Panc1 (cell line): ENCODE data around the gene TAF6. TPM values are rescaled to one million over a fixed set of nuclear protein-coding genes. Genes with fewer than 3 reads are reported as not detected.

Experiments
- ATAC-seq: fragments of 200-7000 bp; cut with Tn5 transposase; 2 replicates; pipeline ENCODE4 v1.9.1; 2020; ENCODE audit warnings: mild to moderate bottlenecking, moderate library complexity
- BruUV-seq: library from RNA; stranded (reverse); fragments of 400-500 nt; replicated peaks from 2 replicates; lab custom pipeline; 2021; lab: Mats Ljungman, UMichigan
- CTCF ChIA-PET: fragments of 300-600 bp; sonication (Branson Sonifier 250); formaldehyde crosslinking; loops from one replicate; lab custom pipeline; 2022; ENCODE audit warnings: antibody characterized with exemption; lab: Charles Lee
- POLR2A ChIA-PET: fragments of 300-600 bp; sonication (Branson Sonifier 250); formaldehyde crosslinking; loops from one replicate; lab custom pipeline; 2022; ENCODE audit warnings: antibody characterized with exemption; lab: Charles Lee
- DNase-seq: peaks from one replicate; pipeline ENCODE4 v3.0.0-alpha.2; 2010; ENCODE audit warnings: low read depth, low spot score
- H3K27ac ChIP-seq: 2 replicates; pipeline ENCODE4 v1.5.1; 2011; ENCODE audit warnings: mild to moderate bottlenecking, low read length, inconsistent platforms
- H3K27me3 ChIP-seq: fragments of 200-500 bp; sonication (Bioruptor generic); 2 replicates; pipeline ENCODE4 v1.6.0; 2014; ENCODE audit warnings: low read length, inconsistent platforms; ENCODE audit not compliant: control insufficient read depth, insufficient read depth
- H3K36me3 ChIP-seq: fragments of 200-500 bp; sonication (Bioruptor generic); 2 replicates; pipeline ENCODE4 v1.5.1; 2014; ENCODE audit warnings: inconsistent platforms, mild to moderate bottlenecking, low read length, moderate library complexity; ENCODE audit not compliant: control insufficient read depth, insufficient read depth
- H3K4me1 ChIP-seq: 2 replicates; pipeline ENCODE4 v1.5.1; 2011; ENCODE audit warnings: inconsistent platforms, mild to moderate bottlenecking, low read length, moderate library complexity; ENCODE audit not compliant: control insufficient read depth, insufficient read depth
- H3K4me3 ChIP-seq, 2 experiments: 2 replicates each; pipeline ENCODE4 v1.5.1; 2011 to 2012; ENCODE audit warnings: low read depth in 2 of 2, low read length in 2 of 2, mild to moderate bottlenecking in 2 of 2, inconsistent platforms in 1 of 2, moderate library complexity in 1 of 2
- H3K9me3 ChIP-seq: fragments of 200-500 bp; sonication (Bioruptor generic); 2 replicates; pipeline ENCODE4 v1.5.1; 2014; ENCODE audit warnings: low read depth, mild to moderate bottlenecking, inconsistent platforms, low read length, moderate library complexity; ENCODE audit not compliant: control insufficient read depth, insufficient read depth
- CTCF ChIP-seq: fragments of 450-650 bp; IDR thresholded peaks from 2 replicates; pipeline ENCODE4 v1.5.1; 2017; ENCODE audit warnings: mild to moderate bottlenecking
- POLR2AphosphoS5 ChIP-seq: IDR thresholded peaks from 2 replicates; pipeline ENCODE4 v1.6.1; 2012; ENCODE audit warnings: mild to moderate bottlenecking, low read depth, low read length, moderate library complexity
- REST ChIP-seq, 2 experiments: IDR thresholded peaks; 2 replicates each; pipeline ENCODE4 v1.6.1; 2011 to 2012; ENCODE audit warnings: low read depth in 2 of 2, control low read depth in 1 of 2, low read length in 1 of 2, mild to moderate bottlenecking in 1 of 2, moderate library complexity in 1 of 2; ENCODE audit not compliant: insufficient read depth in 1 of 2
- SIN3A ChIP-seq: IDR thresholded peaks from 2 replicates; pipeline ENCODE4 v1.6.1; 2012; ENCODE audit warnings: low read depth, mild to moderate bottlenecking, low read length, moderate library complexity, borderline replicate concordance; ENCODE audit not compliant: insufficient read depth
- TCF7L2 ChIP-seq: IDR thresholded peaks from 2 replicates; pipeline ENCODE4 v1.6.1; 2011; ENCODE audit warnings: mild to moderate bottlenecking, low read depth, low read length, inconsistent platforms
- in situ Hi-C: cut with HindIII; loops from 2 replicates; pipeline ENCODE4 v1.10.0; 2016; ENCODE audit warnings: low sequenced_read_pairs, low pct_unique_long_range_greater_than_20kb
- intact Hi-C: fragments of 100-400 bp; cut with micrococcal nuclease; formaldehyde crosslinking; loops from one replicate; pipeline ENCODE4 v1.10.0; 2022; ENCODE audit not compliant: unreplicated experiment
- total RNA-seq: library from RNA; stranded (reverse); gene quantifications from one replicate; pipeline ENCODE4 v1.2.1, GENCODE V29; 2021; ENCODE audit not compliant: unreplicated experiment

Gene TAF6
- total RNA-seq, 1 experiment from 2014 or later = 92.3 TPM

GRCh38 chr7:100069991-100070390, 49.2 kb downstream of the TAF6 start:
- in situ Hi-C loops = no loop called here
- ChIA-PET CTCF (no interaction called here), POLR2A (interaction anchor here (0.6 kb wide), 1 partner anchor 11 kb away, joined by 5 read pairs; no protein-coding TSS in a partner anchor)

GRCh38 chr7:100066953-100067352, 52.2 kb downstream of the TAF6 start:
- H3K27me3 ChIP-seq = no peaks in the 10 kb centered on the region
- TF ChIP-seq POLR2AphosphoS5 (peak; percentile 36; the same call in 1 of the 2 replicates), TCF7L2 (no peak)
- CTCF ChIA-PET = no interaction called here
- peaks cover 25% of the 10 kb centered on the region for H3K9me3 ChIP-seq
- H3K4me3 ChIP-seq = no peak overlapping the region
- ATAC-seq (peak; percentile 63; the same call in 1 of the 2 replicates), DNase-seq (no peak)
- in situ Hi-C loops = no loop called here
- POLR2A ChIA-PET = interaction anchor here (0.6 kb wide), 1 partner anchor 58 kb away, joined by 11 read pairs; no protein-coding TSS in a partner anchor
- H3K36me3 ChIP-seq = peaks cover 15% of the 10 kb centered on the region
- no peak overlapping the region for H3K27ac ChIP-seq
- H3K4me1 ChIP-seq = no peaks in the 10 kb centered on the region; the same call in 1 of the 2 replicates
- intact Hi-C loops = no loop called here
- no TSS peak for BruUV-seq

More at GRCh38 chr7:100069991-100070390, 49.2 kb downstream of the TAF6 start:
- DNase-seq = no peak
- ATAC-seq = no peak
- no TSS peak for BruUV-seq
- Histone ChIP-seq H3K27me3 (no peaks in the 10 kb centered on the region), H3K27ac (no peak overlapping the region), H3K9me3 (peaks cover 48% of the 10 kb centered on the region), H3K4me3 (no peak overlapping the region), H3K4me1 (no peaks in the 10 kb centered on the region; the same call in 1 of the 2 replicates), H3K36me3 (peaks cover 15% of the 10 kb centered on the region)
- TF ChIP-seq REST (IDR thresholded peaks at IDR 0.05; ENCODE audit: insufficient read depth in 1 of 2, low read depth in 2 of 2, low read length in 1 of 2) = no peak
- intact Hi-C loops = no loop called here

- no TSS peak for BruUV-seq
- Histone ChIP-seq H3K4me3 (no peak overlapping the region), H3K4me1 (no peaks in the 10 kb centered on the region; the same call in 1 of the 2 replicates), H3K27me3 (no peaks in the 10 kb centered on the region), H3K27ac (no peak overlapping the region), H3K9me3 (peaks cover 12% of the 10 kb centered on the region), H3K36me3 (0 out of 2 replicates have a peak, but pooled peaks cover 6% of the 10 kb centered on the region)
- in situ Hi-C loops (no loop called here), intact Hi-C loops (no loop called here)
- ChIA-PET CTCF (no interaction called here), POLR2A (no interaction called here)
- DNase-seq (no peak), ATAC-seq (no peak)
- no peak for TF ChIP-seq SIN3A
- TF ChIP-seq REST (IDR thresholded peaks at IDR 0.05; ENCODE audit: insufficient read depth in 1 of 2, low read depth in 2 of 2, low read length in 1 of 2) = no peak
- no peak for TF ChIP-seq CTCF
- peak; percentile 57 for TF ChIP-seq TCF7L2
- 0 out of 2 replicates have a peak, but pooled peaks have one; percentile 15 for TF ChIP-seq POLR2AphosphoS5
These were observed 53.5 kb downstream of the TAF6 start for GRCh38 chr7:100065452-100066186.
